K562 (cell line): ENCODE data around the gene XCL1.
"Not testable (repeated sequence)": the region's sequence is repeated elsewhere in the genome, so short reads cannot be mapped to it uniquely, and the experiment has no call there.

Source experiments
- CHD2 ChIP-seq: IDR thresholded peaks from 2 replicates; pipeline ENCODE4 v1.6.1; 2011; ENCODE audit warnings: low read depth, low read length
- EP400 ChIP-seq: fragments of 450-650 bp; IDR thresholded peaks from 2 replicates; pipeline ENCODE4 v1.6.1; 2017; ENCODE audit warnings: antibody characterized with exemption, mild to moderate bottlenecking, moderate library complexity
- ETS1 ChIP-seq: conservative IDR thresholded peaks from 2 replicates; pipeline ENCODE4 v1.6.1; 2011; ENCODE audit warnings: low read depth, mild to moderate bottlenecking, low read length; ENCODE audit not compliant: control insufficient read depth
- MCM2 ChIP-seq: fragments of 450-650 bp; IDR thresholded peaks from 2 replicates; pipeline ENCODE4 v1.6.1; 2017; ENCODE audit warnings: low read depth, mild to moderate bottlenecking
- PCBP1 ChIP-seq: fragments of 200-400 bp; formaldehyde crosslinking; IDR thresholded peaks from 2 replicates; pipeline ENCODE4 v1.6.1; 2018; ENCODE audit warnings: mild to moderate bottlenecking, low read depth, low read length; ENCODE audit not compliant: poor library complexity, severe bottlenecking
- POLR2AphosphoS5 ChIP-seq: IDR thresholded peaks from 2 replicates; pipeline ENCODE4 v1.6.1; 2011; ENCODE audit warnings: mild to moderate bottlenecking, low read depth, low read length, moderate library complexity; ENCODE audit not compliant: control insufficient read depth, insufficient read depth
- RAD21 ChIP-seq, 2 experiments: fragments of 250-450 bp in 1 of 2; fragments of 450-650 bp in 1 of 2; sonication (Bioruptor Pico) in 1 of 2; formaldehyde crosslinking in 1 of 2; IDR thresholded peaks in 1 of 2; conservative IDR thresholded peaks in 1 of 2; 2 replicates each; pipeline versions ENCODE4 v1.4.0 to v1.8.0; 2020 to 2022; ENCODE audit warnings: mild to moderate bottlenecking in 2 of 2, moderate library complexity in 1 of 2
- RBBP5 ChIP-seq: fragments of 200-600 bp; sonication (generic); IDR thresholded peaks from 2 replicates; pipeline ENCODE4 v1.6.1; 2012; ENCODE audit warnings: borderline replicate concordance, mild to moderate bottlenecking, low read length, control low read depth, inconsistent platforms; ENCODE audit not compliant: insufficient read depth, poor library complexity, severe bottlenecking
- RBM17 ChIP-seq: fragments of 200-400 bp; formaldehyde crosslinking; IDR thresholded peaks from 2 replicates; pipeline ENCODE4 v1.6.1; 2017; ENCODE audit warnings: low read depth, mild to moderate bottlenecking, low read length, borderline replicate concordance
- ZNF507 ChIP-seq: conservative IDR thresholded peaks from 2 replicates; pipeline ENCODE4 v1.6.1; 2017; ENCODE audit warnings: missing genetic modification characterization, missing compliant biosample characterization
- TF ChIP-seq, protein P1 (sequence below): fragments of 250-450 bp; sonication (Bioruptor Pico); IDR thresholded peaks from 2 replicates; pipeline ENCODE4 v1.4.0; 2020; ENCODE audit warnings: mild to moderate bottlenecking
- TF ChIP-seq, protein P2 (sequence below), 3 experiments: IDR thresholded peaks in 2 of 3; conservative IDR thresholded peaks in 1 of 3; 2 replicates each; pipeline ENCODE4 v1.5.1; 2011 to 2012; ENCODE audit warnings: low read length in 3 of 3, mild to moderate bottlenecking in 3 of 3, control low read depth in 2 of 3, improper control_type of control experiment in 1 of 3, inconsistent platforms in 1 of 3, low read depth in 1 of 3, mixed read lengths in 1 of 3, moderate library complexity in 1 of 3; ENCODE audit not compliant: insufficient read depth in 2 of 3
- TF ChIP-seq, protein P3 (sequence below), 2 experiments: fragments of 450-650 bp in 1 of 2; sonication (generic) in 1 of 2; formaldehyde crosslinking in 1 of 2; IDR thresholded peaks; 2 replicates each; pipeline versions ENCODE4 v1.7.1 to v1.9.0; 2016 to 2022; ENCODE audit warnings: inconsistent platforms in 1 of 2, mild to moderate bottlenecking in 1 of 2, missing genetic modification reagents in 1 of 2

- not testable (repeated sequence) for TF ChIP-seq MCM2; POLR2AphosphoS5; RBM17; EP400; ZNF507 (tag); ETS1; RAD21 (CRISPR knock-in tag; conservative IDR thresholded peaks at IDR 0.05 in 1 of 2, IDR thresholded peaks at IDR 0.05 in 1 of 2); PCBP1; RBBP5; CHD2
- TF ChIP-seq, protein P1, sequence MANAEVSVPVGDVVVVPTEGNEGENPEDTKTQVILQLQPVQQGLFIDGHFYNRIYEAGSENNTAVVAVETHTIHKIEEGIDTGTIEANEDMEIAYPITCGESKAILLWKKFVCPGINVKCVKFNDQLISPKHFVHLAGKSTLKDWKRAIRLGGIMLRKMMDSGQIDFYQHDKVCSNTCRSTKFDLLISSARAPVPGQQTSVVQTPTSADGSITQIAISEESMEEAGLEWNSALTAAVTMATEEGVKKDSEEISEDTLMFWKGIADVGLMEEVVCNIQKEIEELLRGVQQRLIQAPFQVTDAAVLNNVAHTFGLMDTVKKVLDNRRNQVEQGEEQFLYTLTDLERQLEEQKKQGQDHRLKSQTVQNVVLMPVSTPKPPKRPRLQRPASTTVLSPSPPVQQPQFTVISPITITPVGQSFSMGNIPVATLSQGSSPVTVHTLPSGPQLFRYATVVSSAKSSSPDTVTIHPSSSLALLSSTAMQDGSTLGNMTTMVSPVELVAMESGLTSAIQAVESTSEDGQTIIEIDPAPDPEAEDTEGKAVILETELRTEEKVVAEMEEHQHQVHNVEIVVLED (CRISPR knock-in tag) = not testable (repeated sequence)
- TF ChIP-seq, protein P2, sequence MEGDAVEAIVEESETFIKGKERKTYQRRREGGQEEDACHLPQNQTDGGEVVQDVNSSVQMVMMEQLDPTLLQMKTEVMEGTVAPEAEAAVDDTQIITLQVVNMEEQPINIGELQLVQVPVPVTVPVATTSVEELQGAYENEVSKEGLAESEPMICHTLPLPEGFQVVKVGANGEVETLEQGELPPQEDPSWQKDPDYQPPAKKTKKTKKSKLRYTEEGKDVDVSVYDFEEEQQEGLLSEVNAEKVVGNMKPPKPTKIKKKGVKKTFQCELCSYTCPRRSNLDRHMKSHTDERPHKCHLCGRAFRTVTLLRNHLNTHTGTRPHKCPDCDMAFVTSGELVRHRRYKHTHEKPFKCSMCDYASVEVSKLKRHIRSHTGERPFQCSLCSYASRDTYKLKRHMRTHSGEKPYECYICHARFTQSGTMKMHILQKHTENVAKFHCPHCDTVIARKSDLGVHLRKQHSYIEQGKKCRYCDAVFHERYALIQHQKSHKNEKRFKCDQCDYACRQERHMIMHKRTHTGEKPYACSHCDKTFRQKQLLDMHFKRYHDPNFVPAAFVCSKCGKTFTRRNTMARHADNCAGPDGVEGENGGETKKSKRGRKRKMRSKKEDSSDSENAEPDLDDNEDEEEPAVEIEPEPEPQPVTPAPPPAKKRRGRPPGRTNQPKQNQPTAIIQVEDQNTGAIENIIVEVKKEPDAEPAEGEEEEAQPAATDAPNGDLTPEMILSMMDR (IDR thresholded peaks at IDR 0.05 in 2 of 3, conservative IDR thresholded peaks at IDR 0.05 in 1 of 3; ENCODE audit: insufficient read depth in 2 of 3, low read depth in 1 of 3, low read length in 3 of 3) = not testable (repeated sequence)
- TF ChIP-seq, protein P3, sequence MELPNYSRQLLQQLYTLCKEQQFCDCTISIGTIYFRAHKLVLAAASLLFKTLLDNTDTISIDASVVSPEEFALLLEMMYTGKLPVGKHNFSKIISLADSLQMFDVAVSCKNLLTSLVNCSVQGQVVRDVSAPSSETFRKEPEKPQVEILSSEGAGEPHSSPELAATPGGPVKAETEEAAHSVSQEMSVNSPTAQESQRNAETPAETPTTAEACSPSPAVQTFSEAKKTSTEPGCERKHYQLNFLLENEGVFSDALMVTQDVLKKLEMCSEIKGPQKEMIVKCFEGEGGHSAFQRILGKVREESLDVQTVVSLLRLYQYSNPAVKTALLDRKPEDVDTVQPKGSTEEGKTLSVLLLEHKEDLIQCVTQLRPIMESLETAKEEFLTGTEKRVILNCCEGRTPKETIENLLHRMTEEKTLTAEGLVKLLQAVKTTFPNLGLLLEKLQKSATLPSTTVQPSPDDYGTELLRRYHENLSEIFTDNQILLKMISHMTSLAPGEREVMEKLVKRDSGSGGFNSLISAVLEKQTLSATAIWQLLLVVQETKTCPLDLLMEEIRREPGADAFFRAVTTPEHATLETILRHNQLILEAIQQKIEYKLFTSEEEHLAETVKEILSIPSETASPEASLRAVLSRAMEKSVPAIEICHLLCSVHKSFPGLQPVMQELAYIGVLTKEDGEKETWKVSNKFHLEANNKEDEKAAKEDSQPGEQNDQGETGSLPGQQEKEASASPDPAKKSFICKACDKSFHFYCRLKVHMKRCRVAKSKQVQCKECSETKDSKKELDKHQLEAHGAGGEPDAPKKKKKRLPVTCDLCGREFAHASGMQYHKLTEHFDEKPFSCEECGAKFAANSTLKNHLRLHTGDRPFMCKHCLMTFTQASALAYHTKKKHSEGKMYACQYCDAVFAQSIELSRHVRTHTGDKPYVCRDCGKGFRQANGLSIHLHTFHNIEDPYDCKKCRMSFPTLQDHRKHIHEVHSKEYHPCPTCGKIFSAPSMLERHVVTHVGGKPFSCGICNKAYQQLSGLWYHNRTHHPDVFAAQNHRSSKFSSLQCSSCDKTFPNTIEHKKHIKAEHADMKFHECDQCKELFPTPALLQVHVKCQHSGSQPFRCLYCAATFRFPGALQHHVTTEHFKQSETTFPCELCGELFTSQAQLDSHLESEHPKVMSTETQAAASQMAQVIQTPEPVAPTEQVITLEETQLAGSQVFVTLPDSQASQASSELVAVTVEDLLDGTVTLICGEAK (IDR thresholded peaks at IDR 0.05) = not testable (repeated sequence)
- TF ChIP-seq, protein P3 (CRISPR knock-in tag; IDR thresholded peaks at IDR 0.05) = not testable (repeated sequence)
Observed at GRCh38 chr1:168576245-168576688, at the start of gene XCL1.
